ENCODE results near the gene WDR74. TPM values are rescaled to one million over a fixed set of nuclear protein-coding genes. Genes with fewer than 3 reads are reported as not detected.

The WDR74 gene
- total and polyA plus RNA-seq, 2 of the 13 experiments (the other 11 are each of a cell fraction or from before 2014, with no cell fraction given), result 77.0 to 83.3 TPM

GRCh38 chr11:62787005-62787759 is 52.2 kb downstream of the WDR74 start, which contains the start of gene TMEM179B (continued):
- TF ChIP-seq ZNF572 (CRISPR knock-in tag; IDR thresholded peaks at IDR 0.05) (no peak; the same call in 1 of the 2 replicates), ZFY (CRISPR knock-in tag; IDR thresholded peaks at IDR 0.05) (peak; percentile 90), ZNF580 (CRISPR knock-in tag; IDR thresholded peaks at IDR 0.05; ENCODE audit: borderline replicate concordance, low read depth) (peak; percentile 87; the same call in 1 of the 2 replicates), PREB (CRISPR knock-in tag; IDR thresholded peaks at IDR 0.05) (no peak), ZNF674 (CRISPR knock-in tag; IDR thresholded peaks at IDR 0.05; ENCODE audit: low read depth) (peak; percentile 67; the same call in 1 of the 2 replicates), BCL6 (CRISPR knock-in tag; IDR thresholded peaks at IDR 0.05) (peak; percentile 61; the same call in 1 of the 2 replicates), ZNF761 (CRISPR knock-in tag; conservative IDR thresholded peaks at IDR 0.05) (peak; percentile 83), RXRB (CRISPR knock-in tag; IDR thresholded peaks at IDR 0.05; ENCODE audit: borderline replicate concordance) (peak; percentile 75; the same call in 1 of the 2 replicates), TP53 (CRISPR knock-in tag; conservative IDR thresholded peaks at IDR 0.05) (0 out of 2 replicates have a peak, but pooled peaks have one; percentile 61), USF2 (IDR thresholded peaks at IDR 0.05; ENCODE audit: low read depth, low read length) (no peak), USF2 (CRISPR knock-in tag; IDR thresholded peaks at IDR 0.05; ENCODE audit: borderline replicate concordance) (no peak), ZKSCAN1 (IDR thresholded peaks at IDR 0.05; ENCODE audit: low read length) (no peak), GABPA (IDR thresholded peaks at IDR 0.05; ENCODE audit: low read depth, low read length) (peak; percentile 94), GABPA (CRISPR knock-in tag; IDR thresholded peaks at IDR 0.05; ENCODE audit: low read depth) (peak; percentile 95), ZFP36L1 (CRISPR knock-in tag; IDR thresholded peaks at IDR 0.05) (peak; percentile 74; the same call in 1 of the 2 replicates), ZMAT3 (CRISPR knock-in tag; conservative IDR thresholded peaks at IDR 0.05) (peak; percentile 94), ZNF530 (CRISPR knock-in tag; IDR thresholded peaks at IDR 0.05; ENCODE audit: low read depth) (no peak), RAD51 (IDR thresholded peaks at IDR 0.05; ENCODE audit: borderline replicate concordance) (no peak), HNF1B (CRISPR knock-in tag; IDR thresholded peaks at IDR 0.05) (peak; percentile 98), RBM22 (optimal IDR thresholded peaks at IDR 0.05; ENCODE audit: low read length) (peak; percentile 96), KLF12 (CRISPR knock-in tag; IDR thresholded peaks at IDR 0.05; ENCODE audit: borderline replicate concordance) (0 out of 2 replicates have a peak, but pooled peaks have one; percentile 21), MXI1 (IDR thresholded peaks at IDR 0.05; ENCODE audit: borderline replicate concordance, low read depth, low read length) (peak; percentile 86; the same call in 1 of the 3 replicates), KMT2A (CRISPR knock-in tag; IDR thresholded peaks at IDR 0.05) (peak; percentile 96)
- TF ChIP-seq, protein P1, sequence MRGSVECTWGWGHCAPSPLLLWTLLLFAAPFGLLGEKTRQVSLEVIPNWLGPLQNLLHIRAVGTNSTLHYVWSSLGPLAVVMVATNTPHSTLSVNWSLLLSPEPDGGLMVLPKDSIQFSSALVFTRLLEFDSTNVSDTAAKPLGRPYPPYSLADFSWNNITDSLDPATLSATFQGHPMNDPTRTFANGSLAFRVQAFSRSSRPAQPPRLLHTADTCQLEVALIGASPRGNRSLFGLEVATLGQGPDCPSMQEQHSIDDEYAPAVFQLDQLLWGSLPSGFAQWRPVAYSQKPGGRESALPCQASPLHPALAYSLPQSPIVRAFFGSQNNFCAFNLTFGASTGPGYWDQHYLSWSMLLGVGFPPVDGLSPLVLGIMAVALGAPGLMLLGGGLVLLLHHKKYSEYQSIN (CRISPR knock-in tag; IDR thresholded peaks at IDR 0.05; ENCODE audit: borderline replicate concordance), result no peak

Data from HepG2 (cell line).